Stomach (tissue), 4 donors: ENCODE data around the gene PACC1.
"Not testable (repeated sequence)": the region's sequence is repeated elsewhere in the genome, so short reads cannot be mapped to it uniquely, and the experiment has no call there.

Source experiments
- EP300 ChIP-seq: sonication (generic); formaldehyde crosslinking; IDR thresholded peaks from one replicate; pipeline ENCODE4 v1.6.1; 2017; ENCODE audit warnings: antibody characterized with exemption
- POLR2A ChIP-seq, 4 donors: fragments of 450-650 bp; IDR thresholded peaks; one replicate each; pipeline ENCODE4 v1.6.1; 2016; ENCODE audit warnings: antibody characterized with exemption in 4 of 4, control low read depth in 2 of 4, mild to moderate bottlenecking in 1 of 4, moderate library complexity in 1 of 4
- POLR2AphosphoS5 ChIP-seq, 3 donors: sonication (generic); formaldehyde crosslinking; IDR thresholded peaks; one replicate each; pipeline ENCODE4 v1.6.1; 2016; ENCODE audit warnings: antibody characterized with exemption in 3 of 3
- TF ChIP-seq, protein P1 (sequence below), 7 experiments: fragments of 450-650 bp in 4 of 7; fragments of 200-600 bp in 3 of 7; sonication (generic) in 3 of 7; IDR thresholded peaks; one replicate each; pipeline ENCODE4 v1.5.1; 2016 to 2019; ENCODE audit warnings: antibody characterized with exemption in 7 of 7, control low read depth in 2 of 7, mild to moderate bottlenecking in 1 of 7

DNA sequence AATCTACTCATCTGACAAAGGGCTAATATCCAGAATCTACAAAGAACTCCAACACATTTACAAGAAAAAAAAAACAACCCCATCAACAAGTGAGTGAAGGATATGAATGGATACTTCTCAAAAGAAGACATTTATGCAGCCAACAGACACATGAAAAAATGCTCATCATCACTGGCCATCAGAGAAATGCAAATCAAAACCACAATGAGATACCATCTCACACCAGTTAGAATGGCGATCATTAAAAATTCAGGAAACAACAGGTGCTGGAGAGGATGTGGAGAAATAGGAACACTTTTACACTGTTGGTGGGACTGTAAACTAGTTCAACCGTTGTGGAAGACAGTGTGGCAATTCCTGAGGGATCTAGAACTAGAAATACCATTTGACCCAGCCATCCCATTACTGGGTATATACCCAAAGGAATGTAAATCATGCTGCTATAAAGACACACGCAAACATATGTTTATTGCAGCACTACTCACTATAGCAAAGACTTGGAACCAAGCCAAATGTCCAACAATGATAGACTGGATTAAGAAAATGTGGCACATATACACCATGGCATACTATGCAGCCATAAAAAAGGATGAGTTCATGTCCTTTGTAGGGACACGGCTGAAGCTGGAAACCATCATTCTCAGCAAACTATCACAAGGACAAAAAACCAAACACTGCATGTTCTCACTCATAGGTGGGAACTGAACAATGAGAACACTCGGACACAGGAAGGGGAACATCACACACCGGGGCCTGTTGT lies 18.8 kb downstream of the PACC1 start:
- TF ChIP-seq, protein P1, sequence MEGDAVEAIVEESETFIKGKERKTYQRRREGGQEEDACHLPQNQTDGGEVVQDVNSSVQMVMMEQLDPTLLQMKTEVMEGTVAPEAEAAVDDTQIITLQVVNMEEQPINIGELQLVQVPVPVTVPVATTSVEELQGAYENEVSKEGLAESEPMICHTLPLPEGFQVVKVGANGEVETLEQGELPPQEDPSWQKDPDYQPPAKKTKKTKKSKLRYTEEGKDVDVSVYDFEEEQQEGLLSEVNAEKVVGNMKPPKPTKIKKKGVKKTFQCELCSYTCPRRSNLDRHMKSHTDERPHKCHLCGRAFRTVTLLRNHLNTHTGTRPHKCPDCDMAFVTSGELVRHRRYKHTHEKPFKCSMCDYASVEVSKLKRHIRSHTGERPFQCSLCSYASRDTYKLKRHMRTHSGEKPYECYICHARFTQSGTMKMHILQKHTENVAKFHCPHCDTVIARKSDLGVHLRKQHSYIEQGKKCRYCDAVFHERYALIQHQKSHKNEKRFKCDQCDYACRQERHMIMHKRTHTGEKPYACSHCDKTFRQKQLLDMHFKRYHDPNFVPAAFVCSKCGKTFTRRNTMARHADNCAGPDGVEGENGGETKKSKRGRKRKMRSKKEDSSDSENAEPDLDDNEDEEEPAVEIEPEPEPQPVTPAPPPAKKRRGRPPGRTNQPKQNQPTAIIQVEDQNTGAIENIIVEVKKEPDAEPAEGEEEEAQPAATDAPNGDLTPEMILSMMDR (IDR thresholded peaks at IDR 0.05) = not testable (repeated sequence)
- not testable (repeated sequence) for TF ChIP-seq EP300; POLR2A (IDR thresholded peaks at IDR 0.05); POLR2AphosphoS5 (IDR thresholded peaks at IDR 0.05)
